HCT116 (cell line): ENCODE data around the gene ZC3H12D. TPM values are rescaled to one million over a fixed set of nuclear protein-coding genes. Genes with fewer than 3 reads are reported as not detected.

Experiments used
- ATAC-seq: fragments of 200-7000 bp; cut with Tn5 transposase; 2 replicates; pipeline ENCODE4 v1.9.1; 2020; ENCODE audit warnings: mild to moderate bottlenecking, moderate library complexity
- BruUV-seq: library from RNA; stranded (reverse); fragments of 400-500 nt; replicated peaks from 2 replicates; lab custom pipeline; 2021; lab: Mats Ljungman, UMichigan
- CTCF ChIA-PET: fragments of 300-600 bp; sonication (Branson Sonifier 250); formaldehyde crosslinking; loops from one replicate; lab custom pipeline; 2021; ENCODE audit warnings: antibody characterized with exemption; lab: Charles Lee
- POLR2A ChIA-PET: fragments of 300-600, 350-600 bp; sonication (Branson Sonifier 250); formaldehyde crosslinking; loops from one replicate; lab custom pipeline; 2021; ENCODE audit warnings: antibody characterized with exemption; lab: Charles Lee
- RAD21 ChIA-PET, 2 experiments: fragments of 300-600 bp; sonication (Branson Sonifier 250); formaldehyde crosslinking; loops; one replicate each; lab custom pipeline; 2023; ENCODE audit warnings: low total read pairs in 2 of 2; ENCODE audit not compliant: uncharacterized antibody in 2 of 2, unreplicated experiment in 2 of 2, low non-redundant PET in 1 of 2; lab: Charles Lee
- DNase-seq: peaks from one replicate; pipeline ENCODE4 v3.0.0-alpha.2; 2010; ENCODE audit warnings: low read depth, low spot score
- H2AFZ ChIP-seq: fragments of 200-600 bp; shearing (Covaris generic), sonication (generic); 2 replicates; pipeline ENCODE4 v1.6.1; 2017; ENCODE audit warnings: low read depth, mixed run types, mixed read lengths, antibody characterized with exemption, low read length; ENCODE audit not compliant: poor library complexity, severe bottlenecking
- H3K27ac ChIP-seq: 2 replicates; pipeline ENCODE4 v1.5.1; 2012; ENCODE audit warnings: low read depth, low read length
- H3K27me3 ChIP-seq: fragments of 200-600 bp; sonication (generic); 2 replicates; pipeline ENCODE4 v1.6.1; 2016; ENCODE audit warnings: mixed run types, low read length, mixed read lengths; ENCODE audit not compliant: insufficient read depth
- H3K36me3 ChIP-seq, 2 experiments: fragments of 200-500 bp in 1 of 2; fragments of 200-600 bp in 1 of 2; sonication (Bioruptor generic) in 1 of 2; sonication (generic) in 1 of 2; 2 replicates each; pipeline versions ENCODE4 v1.5.1 to v1.6.1; 2014 to 2016; ENCODE audit warnings: low read length in 2 of 2, inconsistent platforms in 1 of 2, mixed read lengths in 1 of 2, mixed run types in 1 of 2; ENCODE audit not compliant: insufficient read depth in 2 of 2, control insufficient read depth in 1 of 2
- H3K4me1 ChIP-seq, 2 experiments: fragments of 200-600 bp in 1 of 2; sonication (generic) in 1 of 2; 2 replicates each; pipeline versions ENCODE4 v1.5.1 to v1.6.1; 2012 to 2017; ENCODE audit warnings: low read length in 2 of 2, inconsistent platforms in 1 of 2, mild to moderate bottlenecking in 1 of 2, mixed read lengths in 1 of 2, mixed run types in 1 of 2, moderate library complexity in 1 of 2; ENCODE audit not compliant: insufficient read depth in 2 of 2, control insufficient read depth in 1 of 2
- H3K4me2 ChIP-seq: fragments of 200-600 bp; sonication (generic); 2 replicates; pipeline ENCODE4 v1.6.1; 2017; ENCODE audit warnings: mixed run types, low read length, mixed read lengths
- H3K4me3 ChIP-seq, 2 experiments: fragments of 200-600 bp in 1 of 2; sonication (generic) in 1 of 2; replicated peaks in 1 of 2; 2 replicates each; pipeline ENCODE4 v1.5.1; 2011 to 2016; ENCODE audit warnings: low read length in 2 of 2, control low read depth in 1 of 2, low read depth in 1 of 2, mild to moderate bottlenecking in 1 of 2, mixed read lengths in 1 of 2, mixed run types in 1 of 2
- H3K79me2 ChIP-seq: fragments of 200-600 bp; sonication (generic); 2 replicates; pipeline ENCODE4 v1.6.1; 2017; ENCODE audit warnings: mild to moderate bottlenecking, mixed run types, low read length, moderate library complexity, mixed read lengths; ENCODE audit not compliant: insufficient read depth
- H3K9ac ChIP-seq: fragments of 200-600 bp; sonication (generic); 2 replicates; pipeline ENCODE4 v1.6.1; 2016; ENCODE audit warnings: low read length, mixed read lengths
- H3K9me2 ChIP-seq: fragments of 200-600 bp; sonication (generic), shearing (Covaris generic); 2 replicates; pipeline ENCODE4 v1.6.1; 2017; ENCODE audit warnings: mixed run types, mild to moderate bottlenecking, moderate library complexity; ENCODE audit not compliant: insufficient read depth
- H3K9me3 ChIP-seq, 2 experiments: fragments of 200-500 bp in 1 of 2; fragments of 200-600 bp in 1 of 2; sonication (Bioruptor generic) in 1 of 2; sonication (generic) in 1 of 2; 2 replicates each; pipeline ENCODE4 v1.6.1; 2014 to 2017; ENCODE audit warnings: low read length in 2 of 2, mixed read lengths in 2 of 2, inconsistent platforms in 1 of 2, low read depth in 1 of 2, mild to moderate bottlenecking in 1 of 2, mixed run types in 1 of 2, moderate library complexity in 1 of 2; ENCODE audit not compliant: control insufficient read depth in 1 of 2, insufficient read depth in 1 of 2
- H4K20me1 ChIP-seq: fragments of 200-600 bp; sonication (generic), shearing (Covaris generic); 2 replicates; pipeline ENCODE4 v1.6.1; 2017; ENCODE audit warnings: mixed run types, mild to moderate bottlenecking, moderate library complexity; ENCODE audit not compliant: insufficient read depth
- CBX3 ChIP-seq: IDR thresholded peaks from 2 replicates; pipeline ENCODE4 v1.6.1; 2012; ENCODE audit warnings: low read depth
- CEBPB ChIP-seq: IDR thresholded peaks from 2 replicates; pipeline ENCODE4 v1.6.1; 2012; ENCODE audit warnings: low read depth
- EGR1 ChIP-seq: IDR thresholded peaks from 2 replicates; pipeline ENCODE4 v1.6.1; 2012; ENCODE audit warnings: low read depth
- EZH2 ChIP-seq: fragments of 200-600 bp; sonication (generic); IDR thresholded peaks from 2 replicates; pipeline ENCODE4 v1.6.1; 2017; ENCODE audit warnings: antibody characterized with exemption, mixed run types
- JUND ChIP-seq: IDR thresholded peaks from 2 replicates; pipeline ENCODE4 v1.6.1; 2012
- POLR2AphosphoS5 ChIP-seq: IDR thresholded peaks from 2 replicates; pipeline ENCODE4 v1.6.1; 2011; ENCODE audit warnings: mild to moderate bottlenecking, low read depth, low read length, moderate library complexity
- RAD21 ChIP-seq: IDR thresholded peaks from 2 replicates; pipeline ENCODE4 v1.6.1; 2012; ENCODE audit warnings: low read depth, mild to moderate bottlenecking
- REST ChIP-seq: IDR thresholded peaks from 2 replicates; pipeline ENCODE4 v1.6.1; 2012; ENCODE audit warnings: low read depth
- SRF ChIP-seq: IDR thresholded peaks from 2 replicates; pipeline ENCODE4 v1.6.1; 2012; ENCODE audit warnings: low read depth
- TCF7L2 ChIP-seq: IDR thresholded peaks from 2 replicates; pipeline ENCODE4 v1.7.0; 2011; ENCODE audit warnings: borderline replicate concordance, inconsistent platforms; ENCODE audit not compliant: insufficient read depth, insufficient read length; ENCODE audit errors: extremely low read depth
- YY1 ChIP-seq: IDR thresholded peaks from 2 replicates; pipeline ENCODE4 v1.6.1; 2011; ENCODE audit warnings: low read length, low read depth, moderate library complexity, mild to moderate bottlenecking; ENCODE audit not compliant: insufficient replicate concordance; ENCODE audit errors: extremely low read depth
- ZFX ChIP-seq: fragments of 450-650 bp; IDR thresholded peaks from 2 replicates; pipeline ENCODE4 v1.6.1; 2017
- intact Hi-C: fragments of 100-400 bp; cut with micrococcal nuclease; formaldehyde crosslinking; loops from 2 replicates; pipeline ENCODE4 v1.10.0; 2022
- total RNA-seq: library from RNA; stranded (reverse); gene quantifications from one replicate; pipeline ENCODE4 v1.2.1, GENCODE V29; 2021; ENCODE audit not compliant: unreplicated experiment
- TF ChIP-seq, protein P1 (sequence below): IDR thresholded peaks from 2 replicates; pipeline ENCODE4 v1.6.1; 2012
- TF ChIP-seq, protein P2 (sequence below): IDR thresholded peaks from 2 replicates; pipeline ENCODE4 v1.6.1; 2012

The ZC3H12D gene
- total RNA-seq, 1 experiment from 2014 or later, result 0.30 TPM

GRCh38 chr6:149403534-149403933, 81.3 kb downstream of the ZC3H12D start:
- DNase-seq, result no peak
- CTCF ChIA-PET, result no interaction called here
- Histone ChIP-seq H3K36me3 (peaks cover 15 to 27% of the 10 kb centered on the region in 2 experiments), H3K9me2 (no peaks in the 10 kb centered on the region), H4K20me1 (no peaks in the 10 kb centered on the region), H3K27ac (no peak overlapping the region)
- BruUV-seq, result no TSS peak
- TF ChIP-seq, protein P1, sequence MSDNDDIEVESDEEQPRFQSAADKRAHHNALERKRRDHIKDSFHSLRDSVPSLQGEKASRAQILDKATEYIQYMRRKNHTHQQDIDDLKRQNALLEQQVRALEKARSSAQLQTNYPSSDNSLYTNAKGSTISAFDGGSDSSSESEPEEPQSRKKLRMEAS, result no peak
- TF ChIP-seq, protein P2, sequence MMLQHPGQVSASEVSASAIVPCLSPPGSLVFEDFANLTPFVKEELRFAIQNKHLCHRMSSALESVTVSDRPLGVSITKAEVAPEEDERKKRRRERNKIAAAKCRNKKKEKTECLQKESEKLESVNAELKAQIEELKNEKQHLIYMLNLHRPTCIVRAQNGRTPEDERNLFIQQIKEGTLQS, result no peak
- TF ChIP-seq EGR1, result no peak
- TF ChIP-seq RAD21, result no peak
- TF ChIP-seq SRF, result no peak
- TF ChIP-seq ZFX, result no peak
- TF ChIP-seq, all 23 proteins: peak for 0
- H3K9ac ChIP-seq, result no peak overlapping the region
- no peaks in the 10 kb centered on the region for H3K27me3 ChIP-seq
- no peak overlapping the region for H3K4me3 ChIP-seq
- intact Hi-C loops, result no loop called here
- RAD21 ChIA-PET, result no interaction called here
- H3K4me2 ChIP-seq, result no peak overlapping the region
- ATAC-seq, result no peak
- H3K4me1 ChIP-seq, result no peaks in the 10 kb centered on the region
- no peaks in the 10 kb centered on the region for H3K79me2 ChIP-seq
- H2AFZ ChIP-seq, result no peak overlapping the region
- POLR2A ChIA-PET, result no interaction called here
- no peaks in the 10 kb centered on the region for H3K9me3 ChIP-seq

GRCh38 chr6:149400050-149400449, 84.8 kb downstream of the ZC3H12D start, which contains the start of gene SUMO4:
TSS of gene SUMO4 (plus strand) at chr6:149400262. CDS start at chr6:149400392, 130 bp downstream.
- H3K9ac ChIP-seq, result no peak within 1 kb of the TSS
- peaks cover 15 to 31% of the 10 kb centered on the region in 2 experiments for H3K36me3 ChIP-seq
- H3K9me2 ChIP-seq, result no peaks in the 10 kb centered on the region
- intact Hi-C loops, result no loop called here
- no TSS peak for BruUV-seq
- POLR2A ChIA-PET, result no interaction called here
- H4K20me1 ChIP-seq, result no peaks in the 10 kb centered on the region
- no peak within 1 kb of the TSS for H3K4me2 ChIP-seq
- no peaks in the 10 kb centered on the region for H3K27me3 ChIP-seq
- DNase-seq (no peak), ATAC-seq (no peak)
- CTCF ChIA-PET, result no interaction called here
- no peaks in the 10 kb centered on the region for H3K4me1 ChIP-seq
- TF ChIP-seq YY1 (no peak), TCF7L2 (no peak), EZH2 (no peak), JUND (no peak), POLR2AphosphoS5 (no peak), SRF (no peak), REST (no peak), CEBPB (no peak), CBX3 (no peak)
- H3K4me3 ChIP-seq, result no peak within 1 kb of the TSS
- RAD21 ChIA-PET, result interaction anchor here in 1 of 2 experiments (0.6 kb wide), 1 partner anchor 29 kb away, joined by 4 read pairs; no protein-coding TSS in a partner anchor
- no peak within 1 kb of the TSS for H3K27ac ChIP-seq
- H3K79me2 ChIP-seq, result peaks cover 9% of the 10 kb centered on the region; the same call in 1 of the 2 replicates
- H2AFZ ChIP-seq, result no peak within 1 kb of the TSS
- no peaks in the 10 kb centered on the region for H3K9me3 ChIP-seq
